Panc1 (cell line): ENCODE results near the gene SCP2. TPM values are rescaled to one million over a fixed set of nuclear protein-coding genes. Genes with fewer than 3 reads are reported as not detected.

Experiments used
- ATAC-seq: fragments of 200-7000 bp; cut with Tn5 transposase; 2 replicates; pipeline ENCODE4 v1.9.1; 2020; ENCODE audit warnings: mild to moderate bottlenecking, moderate library complexity
- BruUV-seq: library from RNA; stranded (reverse); fragments of 400-500 nt; replicated peaks from 2 replicates; lab custom pipeline; 2021; lab: Mats Ljungman, UMichigan
- CTCF ChIA-PET: fragments of 300-600 bp; sonication (Branson Sonifier 250); formaldehyde crosslinking; loops from one replicate; lab custom pipeline; 2022; ENCODE audit warnings: antibody characterized with exemption; lab: Charles Lee
- POLR2A ChIA-PET: fragments of 300-600 bp; sonication (Branson Sonifier 250); formaldehyde crosslinking; loops from one replicate; lab custom pipeline; 2022; ENCODE audit warnings: antibody characterized with exemption; lab: Charles Lee
- DNase-seq: peaks from one replicate; pipeline ENCODE4 v3.0.0-alpha.2; 2010; ENCODE audit warnings: low read depth, low spot score
- H3K27ac ChIP-seq: 2 replicates; pipeline ENCODE4 v1.5.1; 2011; ENCODE audit warnings: mild to moderate bottlenecking, low read length, inconsistent platforms
- H3K27me3 ChIP-seq: fragments of 200-500 bp; sonication (Bioruptor generic); 2 replicates; pipeline ENCODE4 v1.6.0; 2014; ENCODE audit warnings: low read length, inconsistent platforms; ENCODE audit not compliant: control insufficient read depth, insufficient read depth
- H3K36me3 ChIP-seq: fragments of 200-500 bp; sonication (Bioruptor generic); 2 replicates; pipeline ENCODE4 v1.5.1; 2014; ENCODE audit warnings: inconsistent platforms, mild to moderate bottlenecking, low read length, moderate library complexity; ENCODE audit not compliant: control insufficient read depth, insufficient read depth
- H3K4me1 ChIP-seq: 2 replicates; pipeline ENCODE4 v1.5.1; 2011; ENCODE audit warnings: inconsistent platforms, mild to moderate bottlenecking, low read length, moderate library complexity; ENCODE audit not compliant: control insufficient read depth, insufficient read depth
- H3K4me3 ChIP-seq, 2 experiments: 2 replicates each; pipeline ENCODE4 v1.5.1; 2011 to 2012; ENCODE audit warnings: low read depth in 2 of 2, low read length in 2 of 2, mild to moderate bottlenecking in 2 of 2, inconsistent platforms in 1 of 2, moderate library complexity in 1 of 2
- H3K9me3 ChIP-seq: fragments of 200-500 bp; sonication (Bioruptor generic); 2 replicates; pipeline ENCODE4 v1.5.1; 2014; ENCODE audit warnings: low read depth, mild to moderate bottlenecking, inconsistent platforms, low read length, moderate library complexity; ENCODE audit not compliant: control insufficient read depth, insufficient read depth
- CTCF ChIP-seq: fragments of 450-650 bp; IDR thresholded peaks from 2 replicates; pipeline ENCODE4 v1.5.1; 2017; ENCODE audit warnings: mild to moderate bottlenecking
- POLR2AphosphoS5 ChIP-seq: IDR thresholded peaks from 2 replicates; pipeline ENCODE4 v1.6.1; 2012; ENCODE audit warnings: mild to moderate bottlenecking, low read depth, low read length, moderate library complexity
- REST ChIP-seq, 2 experiments: IDR thresholded peaks; 2 replicates each; pipeline ENCODE4 v1.6.1; 2011 to 2012; ENCODE audit warnings: low read depth in 2 of 2, control low read depth in 1 of 2, low read length in 1 of 2, mild to moderate bottlenecking in 1 of 2, moderate library complexity in 1 of 2; ENCODE audit not compliant: insufficient read depth in 1 of 2
- SIN3A ChIP-seq: IDR thresholded peaks from 2 replicates; pipeline ENCODE4 v1.6.1; 2012; ENCODE audit warnings: low read depth, mild to moderate bottlenecking, low read length, moderate library complexity, borderline replicate concordance; ENCODE audit not compliant: insufficient read depth
- TCF7L2 ChIP-seq: IDR thresholded peaks from 2 replicates; pipeline ENCODE4 v1.6.1; 2011; ENCODE audit warnings: mild to moderate bottlenecking, low read depth, low read length, inconsistent platforms
- in situ Hi-C: cut with HindIII; loops from 2 replicates; pipeline ENCODE4 v1.10.0; 2016; ENCODE audit warnings: low sequenced_read_pairs, low pct_unique_long_range_greater_than_20kb
- intact Hi-C: fragments of 100-400 bp; cut with micrococcal nuclease; formaldehyde crosslinking; loops from one replicate; pipeline ENCODE4 v1.10.0; 2022; ENCODE audit not compliant: unreplicated experiment
- total RNA-seq: library from RNA; stranded (reverse); gene quantifications from one replicate; pipeline ENCODE4 v1.2.1, GENCODE V29; 2021; ENCODE audit not compliant: unreplicated experiment

The SCP2 gene
- total RNA-seq, 1 experiment from 2014 or later = 88.7 TPM

GRCh38 chr1:52911541-52911940 is 15.5 kb upstream of the SCP2 start:
- in situ Hi-C loops = no loop called here
- TF ChIP-seq SIN3A = no peak
- TF ChIP-seq TCF7L2 = no peak
- TF ChIP-seq POLR2AphosphoS5 = no peak
- no peak for TF ChIP-seq CTCF
- TF ChIP-seq REST (IDR thresholded peaks at IDR 0.05; ENCODE audit: insufficient read depth in 1 of 2, low read depth in 2 of 2, low read length in 1 of 2) = no peak
- ChIA-PET CTCF (no interaction called here), POLR2A (no interaction called here)
- H3K4me1 ChIP-seq = no peaks in the 10 kb centered on the region
- H3K4me3 ChIP-seq = no peak overlapping the region
- intact Hi-C loops = no loop called here
- no TSS peak for BruUV-seq
- DNase-seq (no peak), ATAC-seq (no peak)
- no peaks in the 10 kb centered on the region for H3K9me3 ChIP-seq
- no peak overlapping the region for H3K27ac ChIP-seq
- H3K36me3 ChIP-seq = no peaks in the 10 kb centered on the region
- no peaks in the 10 kb centered on the region for H3K27me3 ChIP-seq

GRCh38 chr1:52913014-52913413 is 14.1 kb upstream of the SCP2 start:
- Histone ChIP-seq H3K36me3 (no peaks in the 10 kb centered on the region), H3K27ac (no peak overlapping the region), H3K4me3 (no peak overlapping the region), H3K4me1 (no peaks in the 10 kb centered on the region), H3K27me3 (no peaks in the 10 kb centered on the region), H3K9me3 (no peaks in the 10 kb centered on the region)
- ATAC-seq (no peak), DNase-seq (no peak)
- in situ Hi-C loops (no loop called here), intact Hi-C loops (no loop called here)
- POLR2A ChIA-PET = no interaction called here
- BruUV-seq = TSS peak; percentile 55
- TF ChIP-seq CTCF = no peak
- TF ChIP-seq REST (IDR thresholded peaks at IDR 0.05; ENCODE audit: insufficient read depth in 1 of 2, low read depth in 2 of 2, low read length in 1 of 2) = no peak
- no peak for TF ChIP-seq TCF7L2
- TF ChIP-seq SIN3A = no peak
- TF ChIP-seq POLR2AphosphoS5 = no peak
- CTCF ChIA-PET = no interaction called here
